GM10266 (cell line): Measurements from ENCODE around the gene SORL1.
"Not testable (repeated sequence)": the region's sequence is repeated elsewhere in the genome, so short reads cannot be mapped to it uniquely, and the experiment has no call there.

ENCODE experiments used
- DNase-seq: peaks from one replicate; pipeline ENCODE4 v3.0.0; 2012; ENCODE audit errors: extremely low spot score
- TF ChIP-seq, protein P1 (sequence below): IDR thresholded peaks from 2 replicates; pipeline ENCODE4 v1.5.1; 2012; ENCODE audit warnings: mild to moderate bottlenecking, low read depth; ENCODE audit not compliant: control insufficient read depth, insufficient read depth; ENCODE audit errors: missing control alignments

Gene SORL1

DNA sequence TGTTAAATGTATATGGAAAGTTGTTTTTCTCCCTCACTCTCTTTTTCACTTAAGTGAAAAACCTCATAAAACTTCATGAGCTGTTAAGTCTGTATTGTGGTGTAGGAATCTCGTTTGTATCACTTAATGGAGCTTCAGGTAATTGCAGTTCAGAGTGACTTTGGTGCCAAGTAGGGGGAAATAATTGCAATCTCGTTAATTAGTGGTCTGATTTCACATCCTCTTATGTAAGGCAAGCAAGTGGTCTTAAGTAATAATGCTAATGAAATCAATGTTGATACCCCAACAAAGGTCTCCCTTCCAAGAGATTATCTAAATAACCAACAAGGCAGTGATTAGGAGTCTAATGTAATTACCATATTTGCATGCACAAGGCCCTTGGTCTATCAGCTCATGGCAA lies 174.9 kb downstream of the SORL1 start:
- TF ChIP-seq, protein P1, sequence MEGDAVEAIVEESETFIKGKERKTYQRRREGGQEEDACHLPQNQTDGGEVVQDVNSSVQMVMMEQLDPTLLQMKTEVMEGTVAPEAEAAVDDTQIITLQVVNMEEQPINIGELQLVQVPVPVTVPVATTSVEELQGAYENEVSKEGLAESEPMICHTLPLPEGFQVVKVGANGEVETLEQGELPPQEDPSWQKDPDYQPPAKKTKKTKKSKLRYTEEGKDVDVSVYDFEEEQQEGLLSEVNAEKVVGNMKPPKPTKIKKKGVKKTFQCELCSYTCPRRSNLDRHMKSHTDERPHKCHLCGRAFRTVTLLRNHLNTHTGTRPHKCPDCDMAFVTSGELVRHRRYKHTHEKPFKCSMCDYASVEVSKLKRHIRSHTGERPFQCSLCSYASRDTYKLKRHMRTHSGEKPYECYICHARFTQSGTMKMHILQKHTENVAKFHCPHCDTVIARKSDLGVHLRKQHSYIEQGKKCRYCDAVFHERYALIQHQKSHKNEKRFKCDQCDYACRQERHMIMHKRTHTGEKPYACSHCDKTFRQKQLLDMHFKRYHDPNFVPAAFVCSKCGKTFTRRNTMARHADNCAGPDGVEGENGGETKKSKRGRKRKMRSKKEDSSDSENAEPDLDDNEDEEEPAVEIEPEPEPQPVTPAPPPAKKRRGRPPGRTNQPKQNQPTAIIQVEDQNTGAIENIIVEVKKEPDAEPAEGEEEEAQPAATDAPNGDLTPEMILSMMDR, result no peak
- no peak for DNase-seq

DNA sequence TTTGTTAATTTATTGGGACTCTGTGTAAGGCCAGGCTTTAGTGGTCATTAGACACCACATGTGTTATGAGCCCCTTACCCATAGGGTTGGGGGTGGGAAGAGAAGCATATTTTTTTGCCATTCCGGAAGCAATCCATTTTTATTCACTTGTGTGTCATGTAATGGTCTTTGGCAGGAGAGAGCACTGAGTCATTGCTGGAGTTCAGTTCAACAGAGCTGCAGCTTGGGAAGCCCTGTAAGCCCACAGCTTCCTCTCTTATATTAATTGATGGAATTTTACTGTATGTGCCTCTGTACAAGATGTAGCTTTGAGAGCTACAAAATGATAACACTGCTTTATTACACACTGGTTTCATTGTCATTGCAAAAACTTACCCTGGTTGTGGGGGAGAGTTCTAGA lies 177.9 kb downstream of the SORL1 start:
- TF ChIP-seq, protein P1, result no peak
- DNase-seq, result no peak

DNA sequence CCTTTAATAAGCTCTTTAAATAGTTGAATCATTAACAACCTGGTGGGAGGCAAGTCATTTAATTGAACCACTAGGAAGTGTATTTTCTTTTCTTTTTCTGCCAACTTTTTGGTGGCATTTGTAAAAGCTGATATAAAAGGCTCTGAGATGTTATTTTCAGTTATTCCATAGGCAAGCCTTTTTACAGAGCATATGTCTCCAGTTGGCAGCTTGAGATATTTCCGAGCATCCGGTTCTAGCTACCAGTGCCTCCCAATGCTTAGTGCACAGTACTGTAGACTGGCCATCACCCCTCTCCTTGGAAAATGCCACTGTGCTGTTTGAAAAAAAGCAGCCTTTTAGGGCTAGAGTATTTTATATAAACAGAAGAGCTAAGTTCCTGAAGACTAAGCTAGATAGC lies 179.3 kb downstream of the SORL1 start:
- no peak for DNase-seq
- TF ChIP-seq, protein P1, result no peak

DNA sequence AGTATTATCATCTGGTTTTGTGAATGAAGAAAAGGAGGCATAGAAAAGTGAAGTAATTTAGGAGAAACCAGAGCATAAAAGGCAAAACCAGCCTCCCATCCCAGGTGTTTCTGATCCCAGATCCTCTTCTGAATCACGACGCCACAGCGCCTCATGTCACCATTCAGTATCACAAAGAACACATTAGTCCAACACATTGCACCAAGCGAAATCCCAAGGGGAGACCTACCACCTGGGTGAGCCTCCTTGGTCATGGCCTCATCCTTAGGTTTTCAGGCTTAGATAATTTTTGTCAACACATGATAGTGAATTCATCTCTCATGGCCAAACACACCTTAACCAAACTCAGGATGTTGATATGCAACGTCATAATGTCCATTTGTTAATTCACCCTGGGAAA lies 182.2 kb downstream of the SORL1 start:
- TF ChIP-seq, protein P1, result no peak
- no peak for DNase-seq

DNA sequence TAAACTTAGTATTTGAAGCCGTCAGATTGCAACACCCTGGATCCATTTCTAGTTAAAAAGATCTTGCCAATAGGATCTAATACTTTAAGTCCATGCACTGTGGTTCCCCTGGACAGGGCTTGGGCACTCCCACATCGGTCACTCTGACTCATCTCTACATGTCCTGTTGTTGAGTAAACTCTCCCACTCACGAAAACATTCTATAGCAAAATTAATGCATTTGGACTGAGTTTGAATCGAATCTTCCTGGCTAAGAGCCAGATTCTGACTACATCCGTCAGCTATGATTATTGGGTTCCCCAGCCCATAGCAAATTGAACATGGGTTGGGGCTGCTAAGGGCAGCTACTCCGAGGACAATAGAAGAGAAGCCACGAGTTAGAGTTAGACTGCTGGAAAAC lies 182.8 kb downstream of the SORL1 start:
- TF ChIP-seq, protein P1, result no peak
- DNase-seq, result no peak

DNA sequence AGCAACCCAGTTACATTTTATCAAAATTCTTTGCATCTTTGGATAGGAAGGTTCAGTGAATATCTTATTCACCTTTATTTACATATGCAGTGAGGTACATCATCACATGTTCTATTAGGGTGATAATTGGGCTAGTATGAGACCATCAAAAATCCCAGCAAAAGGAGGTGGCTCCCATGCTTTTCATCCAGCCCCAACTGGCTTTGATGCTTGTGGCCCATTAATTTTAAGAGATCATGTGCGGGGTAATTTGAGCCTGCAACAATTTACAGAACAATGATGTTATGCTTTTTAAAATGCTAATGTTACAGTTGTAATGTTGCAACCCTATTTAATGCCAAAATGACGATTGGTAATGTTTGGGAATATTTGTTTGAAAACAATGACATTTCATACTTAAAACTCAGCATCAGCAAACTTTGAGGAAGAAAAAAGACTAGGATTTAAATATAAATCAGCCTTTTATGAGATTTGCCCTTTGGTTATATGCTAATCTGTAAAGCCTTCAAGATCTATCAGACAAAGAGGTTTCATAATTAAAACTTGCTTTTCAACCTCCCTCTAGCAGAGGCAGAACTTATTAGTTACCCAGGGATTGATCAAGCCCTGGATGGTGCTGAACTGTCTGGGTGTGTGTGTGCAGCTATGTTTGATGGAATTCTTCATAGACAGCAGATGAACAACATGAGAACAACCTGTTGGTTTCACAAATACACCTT lies 184.1 kb downstream of the SORL1 start:
- TF ChIP-seq, protein P1, result no peak
- no peak for DNase-seq

DNA sequence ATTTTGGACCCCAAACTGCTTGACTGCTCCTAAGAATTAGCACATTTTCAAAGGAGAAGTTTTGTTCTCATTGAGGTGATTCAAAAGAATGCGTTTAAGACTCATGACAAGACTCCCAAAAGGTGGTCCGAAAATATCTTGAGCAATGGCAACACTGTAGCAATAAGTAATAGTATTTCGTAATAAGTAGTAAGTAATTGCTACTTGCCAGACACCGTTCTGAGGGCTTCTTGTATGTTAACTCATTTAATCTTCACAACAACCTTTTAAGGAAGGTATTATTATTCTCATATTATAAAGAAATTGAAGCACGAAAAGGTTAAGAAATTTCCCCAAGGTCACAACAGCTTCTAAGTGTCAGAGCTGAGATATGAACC lies 184.7 kb downstream of the SORL1 start:
- TF ChIP-seq, protein P1, result no peak

DNA sequence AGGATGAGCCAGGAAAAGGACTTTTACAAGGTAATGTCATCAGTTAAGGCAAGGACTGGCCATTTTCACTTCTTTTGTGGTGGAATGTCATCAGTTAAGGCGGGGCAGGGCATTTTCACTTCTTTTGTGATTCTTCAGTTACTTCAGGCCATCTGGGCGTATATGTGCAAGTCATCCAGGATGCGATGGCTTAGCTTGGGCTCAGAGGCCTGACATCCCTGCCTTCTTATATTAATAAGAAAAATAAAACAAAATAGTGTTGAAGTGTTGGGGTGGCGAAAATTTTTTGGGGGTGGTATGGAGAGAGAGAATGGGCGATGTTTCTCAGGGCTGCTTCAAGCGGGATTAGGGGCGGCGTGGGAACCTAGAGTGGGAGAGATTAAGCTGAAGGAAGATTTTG lies 185.5 kb downstream of the SORL1 start:
- not testable (repeated sequence) for DNase-seq

More for the DNA sequence above, 184.7 kb downstream of the SORL1 start:
- no peak for DNase-seq
